Effector CD4-positive, alpha-beta T cell (primary cell): ENCODE data around the gene PPP1R10.

ENCODE experiments used
- DNase-seq: peaks from one replicate; pipeline ENCODE4 v3.0.0-alpha.2; 2020

The PPP1R10 gene

GRCh38 chr6:30597315-30598144 lies 19.5 kb downstream of the PPP1R10 start:
- DNase-seq = peak; percentile 78

- no peak for DNase-seq
Observed at GRCh38 chr6:30592287-30592686, 24.8 kb downstream of the PPP1R10 start.

- no peak for DNase-seq
Observed at GRCh38 chr6:30591008-30591407, 26.0 kb downstream of the PPP1R10 start.

- DNase-seq = no peak
Observed at GRCh38 chr6:30590509-30590908, 26.5 kb downstream of the PPP1R10 start.

GRCh38 chr6:30589754-30590358 lies 27.2 kb downstream of the PPP1R10 start:
- DNase-seq = no peak

GRCh38 chr6:30583921-30584320 lies 33.1 kb downstream of the PPP1R10 start:
- DNase-seq = no peak

- no peak for DNase-seq
Observed at GRCh38 chr6:30578051-30578450, 39.0 kb downstream of the PPP1R10 start.

GRCh38 chr6:30573113-30573512 lies 43.9 kb downstream of the PPP1R10 start:
- no peak for DNase-seq

- DNase-seq = no peak
Observed at GRCh38 chr6:30572148-30572547, 44.9 kb downstream of the PPP1R10 start.

- DNase-seq = no peak
Observed at GRCh38 chr6:30571762-30572082, 45.3 kb downstream of the PPP1R10 start.

- peak; percentile 99 for DNase-seq
Observed at GRCh38 chr6:30571075-30571761, 45.8 kb downstream of the PPP1R10 start, which contains the start of gene ABCF1. Gene ABCF1, plus strand, starts transcription at chr6:30571442. Its CDS starts 46 bp downstream, at chr6:30571488.

GRCh38 chr6:30570740-30571074 lies 46.3 kb downstream of the PPP1R10 start:
- DNase-seq = peak; percentile 14

- no peak for DNase-seq
Observed at GRCh38 chr6:30570263-30570662, 46.8 kb downstream of the PPP1R10 start.

- no peak for DNase-seq
Observed at GRCh38 chr6:30568245-30568644, 48.8 kb downstream of the PPP1R10 start.

GRCh38 chr6:30565772-30566171 lies 51.3 kb downstream of the PPP1R10 start:
- no peak for DNase-seq

- no peak for DNase-seq
Observed at GRCh38 chr6:30564114-30564513, 52.9 kb downstream of the PPP1R10 start.

GRCh38 chr6:30562470-30563425 lies 54.3 kb downstream of the PPP1R10 start:
- no peak for DNase-seq

- DNase-seq = no peak
Observed at GRCh38 chr6:30560930-30561329, 56.1 kb downstream of the PPP1R10 start.

- peak; percentile 36 for DNase-seq
Observed at GRCh38 chr6:30557683-30557981, 59.4 kb downstream of the PPP1R10 start.

- DNase-seq = peak; percentile 83
Observed at GRCh38 chr6:30556906-30557682, 59.9 kb downstream of the PPP1R10 start, which contains the start of gene PRR3. Gene PRR3, plus strand, starts transcription at chr6:30557295. Its CDS starts 50 bp downstream, at chr6:30557345.

GRCh38 chr6:30556066-30556905 lies 60.8 kb downstream of the PPP1R10 start, which contains the start of gene GNL1:
Gene GNL1, minus strand, starts transcription at chr6:30556489. Its CDS starts 286 bp downstream, at chr6:30556203.
- DNase-seq = peak; percentile 100
